ENCODE data around the gene RAET1G. TPM values are rescaled to one million over a fixed set of nuclear protein-coding genes. Genes with fewer than 3 reads are reported as not detected.
A peak's percentile ranks its signal among the peaks of the same experiment; 100 is the strongest.
"Not testable (repeated sequence)": the region's sequence is repeated elsewhere in the genome, so short reads cannot be mapped to it uniquely, and the experiment has no call there.

Gene RAET1G
- total RNA-seq, 1 donor from 2014 or later: 3.8 TPM

GRCh38 chr6:149925253-149925973 lies 2.5 kb upstream of the RAET1G start:
- Mint-ChIP-seq H3K27me3 (ENCODE audit: unreplicated experiment) (peaks cover 25% of the 10 kb centered on the region), H3K4me3 (ENCODE audit: unreplicated experiment) (peak overlapping the region; percentile 79), H3K9me3 (ENCODE audit: unreplicated experiment) (no peaks in the 10 kb centered on the region), H3K36me3 (ENCODE audit: low read depth, unreplicated experiment) (peaks cover 5% of the 10 kb centered on the region), H3K4me1 (ENCODE audit: unreplicated experiment) (peaks cover 24% of the 10 kb centered on the region), H3K27ac (ENCODE audit: unreplicated experiment) (peak overlapping the region; percentile 42)
- DNase-seq (ENCODE audit: low spot score): peak; percentile 39
- TF ChIP-seq CTCF (IDR thresholded peaks at IDR 0.05; ENCODE audit: unreplicated experiment): no peak

- Mint-ChIP-seq H3K4me3 (ENCODE audit: unreplicated experiment) (no peak overlapping the region), H3K9me3 (ENCODE audit: unreplicated experiment) (no peaks in the 10 kb centered on the region), H3K27ac (ENCODE audit: unreplicated experiment) (no peak overlapping the region), H3K36me3 (ENCODE audit: low read depth, unreplicated experiment) (peaks cover 5% of the 10 kb centered on the region), H3K4me1 (ENCODE audit: unreplicated experiment) (peaks cover 24% of the 10 kb centered on the region), H3K27me3 (ENCODE audit: unreplicated experiment) (peaks cover 25% of the 10 kb centered on the region)
- TF ChIP-seq CTCF (IDR thresholded peaks at IDR 0.05; ENCODE audit: unreplicated experiment): no peak
- no peak for DNase-seq (ENCODE audit: low spot score)
These were observed 2.0 kb upstream of the RAET1G start for GRCh38 chr6:149924933-149925252.

- no peak for DNase-seq (ENCODE audit: low spot score)
- H3K27ac Mint-ChIP-seq (ENCODE audit: unreplicated experiment): no peak overlapping the region
- no peak for TF ChIP-seq CTCF (IDR thresholded peaks at IDR 0.05; ENCODE audit: unreplicated experiment)
- H3K4me3 Mint-ChIP-seq (ENCODE audit: unreplicated experiment): peak overlapping the region; percentile 57
- peaks cover 25% of the 10 kb centered on the region for H3K4me1 Mint-ChIP-seq (ENCODE audit: unreplicated experiment)
- H3K9me3 Mint-ChIP-seq (ENCODE audit: unreplicated experiment): no peaks in the 10 kb centered on the region
- H3K36me3 Mint-ChIP-seq (ENCODE audit: low read depth, unreplicated experiment): peaks cover 6% of the 10 kb centered on the region
- H3K27me3 Mint-ChIP-seq (ENCODE audit: unreplicated experiment): peaks cover 25% of the 10 kb centered on the region
These were observed 1.4 kb upstream of the RAET1G start for GRCh38 chr6:149924206-149924932.

- H3K9me3 Mint-ChIP-seq (ENCODE audit: unreplicated experiment): no peaks in the 10 kb centered on the region
- DNase-seq (ENCODE audit: low spot score): no peak
- peaks cover 25% of the 10 kb centered on the region for H3K27me3 Mint-ChIP-seq (ENCODE audit: unreplicated experiment)
- H3K27ac Mint-ChIP-seq (ENCODE audit: unreplicated experiment): no peak overlapping the region
- TF ChIP-seq CTCF (IDR thresholded peaks at IDR 0.05; ENCODE audit: unreplicated experiment): no peak
- peaks cover 12% of the 10 kb centered on the region for H3K36me3 Mint-ChIP-seq (ENCODE audit: low read depth, unreplicated experiment)
- peaks cover 33% of the 10 kb centered on the region for H3K4me1 Mint-ChIP-seq (ENCODE audit: unreplicated experiment)
- peak overlapping the region; percentile 91 for H3K4me3 Mint-ChIP-seq (ENCODE audit: unreplicated experiment)
These were observed 536 bp upstream of the RAET1G start for GRCh38 chr6:149923327-149923986.

- not testable (repeated sequence) for H3K9me3 Mint-ChIP-seq (ENCODE audit: unreplicated experiment); H3K27ac Mint-ChIP-seq (ENCODE audit: unreplicated experiment); DNase-seq (ENCODE audit: low spot score)
- Mint-ChIP-seq H3K27me3 (ENCODE audit: unreplicated experiment) (peaks cover 27% of the 10 kb centered on the region), H3K36me3 (ENCODE audit: low read depth, unreplicated experiment) (peaks cover 12% of the 10 kb centered on the region), H3K4me3 (ENCODE audit: unreplicated experiment) (peak overlapping the region; percentile 69), H3K4me1 (ENCODE audit: unreplicated experiment) (peaks cover 33% of the 10 kb centered on the region)
These were observed 830 bp downstream of the RAET1G start for GRCh38 chr6:149922091-149922490.
